NCI-H1417 treated with DMSO at 0.1 percent for 48 hours (cell line): ENCODE measurements around the gene ITGB3.
"Not testable (repeated sequence)": the region's sequence is repeated elsewhere in the genome, so short reads cannot be mapped to it uniquely, and the experiment has no call there.

ENCODE experiments used
- DNase-seq: peaks from one replicate; lab custom pipeline; 2025; lab: John Stamatoyannopoulos, UW

ITGB3 gene

DNA sequence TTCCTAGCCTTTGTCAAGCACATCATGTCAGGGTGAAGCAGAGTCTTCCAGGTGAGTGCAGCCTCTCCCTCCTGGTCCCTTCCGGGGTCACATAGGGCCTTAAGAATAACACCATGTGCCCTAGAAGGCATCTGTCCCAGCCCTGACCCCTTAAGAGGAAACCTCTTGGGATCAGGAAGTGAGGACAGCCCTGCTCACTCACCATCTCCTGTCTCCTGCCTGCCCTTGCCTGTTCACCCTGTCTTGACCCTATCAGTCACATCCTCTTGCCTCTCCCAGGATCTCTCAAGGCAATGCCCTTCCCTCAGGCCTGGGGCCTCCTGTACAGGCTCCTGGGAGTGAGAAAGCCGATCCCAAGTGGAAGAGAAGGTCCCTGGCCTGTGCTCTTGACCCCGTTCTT, 30.6 kb upstream of the ITGB3 start:
- no peak for DNase-seq

DNA sequence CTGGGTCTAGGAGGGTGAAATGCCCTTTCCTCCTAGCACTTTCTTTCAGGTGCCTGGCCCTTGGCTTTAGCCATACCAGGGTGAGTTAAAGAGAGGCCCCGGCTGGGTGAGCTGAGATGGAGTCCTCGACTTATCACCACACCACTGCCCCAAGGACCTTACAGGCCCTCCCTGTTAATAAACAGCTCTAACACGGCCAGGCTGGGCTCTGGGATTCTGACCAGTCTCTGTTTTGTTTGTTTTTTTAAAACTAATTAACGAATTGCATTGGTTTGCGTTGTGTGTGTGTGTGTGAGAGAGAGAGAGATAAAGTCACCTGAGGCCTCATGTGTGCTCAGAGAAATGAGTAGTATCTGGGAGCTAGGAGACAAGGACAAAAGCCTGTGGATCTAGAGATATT, 30.2 kb upstream of the ITGB3 start:
- DNase-seq, result no peak

DNA sequence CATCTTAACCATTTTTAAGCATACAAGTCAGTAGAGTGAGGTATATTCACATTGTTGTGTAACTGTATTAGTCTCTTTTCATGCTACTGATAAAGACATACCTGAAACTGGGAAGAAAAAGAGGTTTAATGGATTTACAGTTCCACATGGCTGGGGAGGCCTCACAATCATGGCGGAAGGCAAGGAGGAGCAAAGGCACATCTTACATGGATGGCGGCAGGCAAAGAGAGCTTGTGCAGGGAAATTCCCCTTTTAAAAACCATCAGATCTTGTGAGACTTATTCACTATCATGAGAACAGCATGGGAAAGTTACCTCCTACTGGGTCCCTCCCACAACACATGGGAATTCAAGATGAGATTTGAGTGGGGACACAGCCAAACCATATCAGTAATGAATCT, 29.6 kb upstream of the ITGB3 start:
- not testable (repeated sequence) for DNase-seq

DNA sequence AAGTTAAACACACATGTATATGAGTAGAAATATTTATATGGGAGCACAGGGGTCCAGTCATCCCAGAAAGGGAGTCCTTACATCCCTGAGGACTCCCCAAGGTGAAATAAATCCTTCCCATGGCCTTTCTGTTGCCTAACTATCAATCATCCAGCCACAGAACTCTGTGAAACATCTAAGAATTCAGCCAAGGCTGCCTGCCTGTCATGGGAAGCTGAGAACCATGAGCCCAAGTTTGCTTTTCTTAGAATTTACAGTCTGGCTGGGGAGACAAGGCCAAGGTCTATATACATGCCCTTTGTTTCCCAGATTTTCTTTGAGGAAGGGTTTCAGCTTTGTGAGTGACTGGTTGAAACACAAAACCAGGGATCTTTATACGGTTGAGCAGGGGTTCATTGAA, 28.7 kb upstream of the ITGB3 start:
- DNase-seq, result no peak

DNA sequence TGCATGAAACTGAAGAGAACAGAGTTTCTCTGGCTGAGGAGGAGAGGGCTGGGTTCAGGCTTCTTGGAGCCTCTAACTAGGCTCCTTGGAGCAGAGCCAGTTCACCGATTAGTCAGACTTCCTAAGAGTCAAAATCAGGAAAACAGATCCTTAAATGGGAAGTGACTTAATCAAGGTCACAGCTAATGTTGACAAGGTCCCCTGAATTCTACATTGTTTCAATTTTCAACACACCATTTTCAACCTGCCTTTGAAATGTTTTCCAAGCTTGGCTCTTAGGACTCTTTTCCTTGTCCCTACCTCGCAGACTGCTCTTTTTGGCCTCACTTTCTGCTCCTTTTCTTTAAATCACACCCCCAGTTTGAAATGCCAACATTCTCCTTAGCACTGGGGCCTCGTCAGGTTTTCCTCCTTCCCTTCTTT, 28.2 kb upstream of the ITGB3 start:
- DNase-seq, result no peak

DNA sequence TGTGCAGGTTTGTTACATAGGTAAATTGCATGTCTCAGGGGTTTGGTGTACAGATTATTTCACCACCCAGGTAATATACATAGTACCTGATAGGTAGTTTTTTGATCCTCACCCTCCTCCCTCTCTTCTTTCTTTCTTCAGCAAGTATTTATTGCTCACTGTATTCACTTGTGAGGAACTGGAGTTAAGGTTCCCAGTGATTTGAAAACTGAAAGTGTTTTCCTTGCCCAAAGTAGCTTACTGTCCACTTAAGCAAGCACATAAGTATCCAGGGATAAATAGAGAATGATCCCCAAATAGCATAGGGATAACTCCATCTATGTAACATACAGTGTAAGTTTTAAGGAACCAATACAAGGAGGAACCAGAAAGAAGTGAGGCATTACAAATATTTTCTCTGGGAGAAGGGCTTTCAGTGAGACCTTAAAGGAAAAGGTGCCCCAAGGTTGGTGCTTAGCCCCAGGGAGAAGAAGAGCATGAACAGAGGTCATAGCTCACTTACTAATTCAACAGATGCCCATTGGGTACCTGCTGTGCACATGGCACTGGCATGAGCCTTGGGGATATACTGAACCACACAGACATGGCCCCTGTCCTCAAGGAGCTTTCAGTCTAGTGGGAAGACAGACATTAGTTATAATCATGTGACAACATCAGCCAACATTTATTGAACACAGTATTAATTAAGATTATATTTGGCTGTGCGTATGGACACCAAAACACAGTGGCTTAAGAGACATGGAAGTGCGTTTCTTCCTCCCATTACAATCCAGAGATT, 27.5 kb upstream of the ITGB3 start:
- no peak for DNase-seq

DNA sequence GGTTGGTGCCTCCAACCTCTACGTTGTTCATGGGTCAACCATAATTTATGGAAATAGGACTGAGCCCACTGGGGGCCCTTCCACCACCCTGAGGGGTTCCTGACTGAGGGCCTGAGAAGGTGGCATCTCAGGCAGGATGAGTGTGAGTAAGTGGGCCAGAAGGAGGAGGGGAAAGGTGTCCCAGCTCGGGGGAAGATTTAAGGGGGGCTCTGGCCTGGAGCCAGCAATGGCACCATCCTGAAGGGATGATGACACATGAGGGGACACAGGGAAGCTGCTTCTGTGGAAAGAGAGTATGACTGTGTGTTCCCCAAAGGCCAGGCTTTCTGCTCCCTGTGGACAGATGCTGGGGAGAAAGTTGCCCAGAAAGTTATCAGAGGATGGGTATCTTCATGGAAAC, 25.8 kb upstream of the ITGB3 start:
- no peak for DNase-seq

DNA sequence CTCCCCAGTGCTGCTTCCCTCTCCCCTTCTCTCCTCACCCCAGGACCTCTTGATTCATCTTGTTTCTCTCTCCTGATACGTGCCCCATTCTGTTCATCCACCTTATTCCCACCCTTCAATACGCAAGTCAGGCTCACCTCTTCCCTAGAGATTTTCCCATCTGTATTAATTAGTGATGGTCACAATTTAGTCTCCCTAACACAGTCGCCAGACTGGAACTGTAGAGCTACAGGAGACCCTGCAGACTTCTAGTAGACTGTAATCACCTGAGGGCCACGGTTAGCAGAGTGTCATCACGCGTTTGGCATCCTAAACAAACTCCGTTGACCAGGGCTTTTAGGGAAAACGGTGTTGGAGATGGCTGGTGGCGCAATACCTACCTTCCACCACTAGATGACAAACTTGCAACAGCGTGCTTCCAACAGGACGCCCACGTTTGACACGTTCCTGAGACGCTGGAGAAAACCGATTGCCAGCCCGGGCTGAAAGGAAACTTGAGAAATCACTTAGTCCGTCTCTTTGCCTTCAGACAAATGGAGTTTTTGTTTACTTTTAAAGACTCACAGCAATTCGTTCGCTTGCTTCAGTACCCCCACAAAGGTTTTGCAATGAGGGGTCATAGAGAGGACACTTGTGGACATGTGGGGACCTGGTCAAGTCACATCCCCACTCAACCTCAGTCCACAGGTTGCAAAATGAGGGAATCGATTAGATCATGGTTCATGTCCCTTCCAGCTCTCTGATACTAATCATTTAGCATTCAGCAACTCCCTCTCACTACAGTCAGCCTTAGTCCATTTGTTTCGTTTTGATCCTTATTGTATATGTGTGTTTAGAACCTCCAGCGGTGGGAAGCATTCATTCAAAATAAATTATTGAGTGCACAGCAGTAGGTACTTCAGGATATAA, 23.8 kb upstream of the ITGB3 start:
- peak; percentile 39 for DNase-seq

DNA sequence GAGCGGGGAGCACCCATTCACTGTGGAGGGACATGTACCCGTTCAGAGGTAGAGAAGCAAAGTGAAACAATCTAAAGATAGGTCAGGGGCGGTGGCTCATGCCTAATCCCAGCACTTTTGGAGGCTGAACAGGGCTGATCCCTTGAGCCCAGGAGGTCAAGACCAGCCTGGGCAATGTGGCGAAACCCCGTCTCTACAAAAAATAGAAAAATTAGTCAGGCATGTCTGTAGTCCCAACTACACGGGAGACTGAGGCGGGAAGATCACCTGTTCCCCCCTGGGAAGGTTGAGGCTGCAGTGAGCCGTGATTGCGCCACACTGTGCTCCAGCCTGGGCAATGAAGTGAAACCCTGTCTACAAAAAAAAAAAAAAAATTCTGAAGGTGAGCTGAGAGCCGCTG, 22.8 kb upstream of the ITGB3 start:
- DNase-seq, result no peak

DNA sequence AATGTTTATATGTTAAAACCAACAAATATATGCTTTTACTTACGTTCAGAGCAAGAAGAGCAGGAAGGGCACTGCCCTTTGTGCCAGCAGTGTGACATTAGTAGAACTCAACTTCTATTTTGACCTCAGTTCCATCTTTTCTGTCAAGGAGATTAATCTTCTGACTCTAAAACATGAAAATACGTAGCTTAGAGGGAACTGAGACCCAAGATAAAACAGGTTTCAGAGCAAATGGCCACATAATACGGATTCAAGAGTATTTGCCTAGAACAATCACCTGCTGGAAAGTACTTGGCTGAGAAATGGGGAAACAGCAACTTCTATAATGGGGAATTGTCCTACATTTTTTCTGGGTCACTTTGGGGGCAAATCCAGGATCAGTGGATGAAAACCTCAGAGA, 22.3 kb upstream of the ITGB3 start:
- no peak for DNase-seq

DNA sequence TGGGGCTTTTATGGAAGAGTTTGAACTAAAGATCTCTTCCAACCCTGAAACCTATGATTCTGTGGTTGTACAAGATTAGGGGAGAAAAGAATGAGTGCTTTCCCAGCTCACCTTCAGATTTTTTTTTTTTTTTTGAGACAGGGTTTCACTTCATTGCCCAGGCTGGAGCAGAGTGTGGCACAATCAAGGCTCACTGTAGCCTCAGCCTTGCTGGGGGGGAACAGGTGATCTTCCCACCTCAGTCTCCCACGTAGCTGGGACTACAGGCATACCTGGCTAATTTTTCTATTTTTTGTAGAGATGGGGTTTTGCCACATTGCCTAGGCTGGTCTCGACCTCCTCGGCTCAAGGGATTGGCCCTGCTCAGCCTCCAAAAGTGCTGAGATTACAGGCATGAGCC, 21.8 kb upstream of the ITGB3 start:
- DNase-seq, result no peak

DNA sequence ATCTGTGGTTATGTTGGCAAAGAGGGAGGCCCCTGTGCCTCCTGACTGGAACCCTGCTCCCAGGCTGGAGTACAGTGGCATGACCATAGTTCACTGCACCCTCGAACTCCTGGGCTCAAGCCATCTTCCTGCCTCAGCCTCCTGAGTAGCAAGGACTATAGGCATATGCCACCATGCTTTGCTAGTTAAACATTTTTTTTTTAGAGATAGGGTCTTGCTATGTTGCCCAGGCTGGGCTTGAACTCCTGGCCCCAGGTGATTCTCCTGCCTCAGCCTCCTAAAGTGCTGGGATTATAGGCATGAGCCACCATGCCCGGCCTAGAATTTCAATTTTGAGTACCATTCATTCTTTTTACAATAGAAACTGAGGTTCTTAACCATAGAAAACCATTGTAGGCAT, 21.2 kb upstream of the ITGB3 start:
- no peak for DNase-seq

DNA sequence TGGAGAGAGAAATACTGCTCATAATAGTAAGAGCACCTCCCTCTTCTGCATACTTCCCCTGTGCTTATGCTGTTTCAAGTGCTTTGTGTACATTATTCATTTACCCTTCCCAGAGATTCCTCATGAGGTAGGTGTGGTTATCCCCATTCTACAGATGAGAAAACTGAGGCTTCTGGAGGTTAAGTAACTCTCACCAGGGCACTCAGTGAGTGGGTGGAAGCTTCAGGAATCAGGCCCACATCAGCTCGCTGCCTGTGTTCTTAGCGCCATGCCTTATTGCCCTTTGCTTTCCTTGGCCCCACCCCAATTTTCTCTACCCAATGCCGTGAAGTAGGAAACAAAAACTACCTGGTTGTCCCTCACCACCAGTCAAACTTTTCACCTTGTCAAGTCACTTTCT, 18.1 kb upstream of the ITGB3 start:
- no peak for DNase-seq

DNA sequence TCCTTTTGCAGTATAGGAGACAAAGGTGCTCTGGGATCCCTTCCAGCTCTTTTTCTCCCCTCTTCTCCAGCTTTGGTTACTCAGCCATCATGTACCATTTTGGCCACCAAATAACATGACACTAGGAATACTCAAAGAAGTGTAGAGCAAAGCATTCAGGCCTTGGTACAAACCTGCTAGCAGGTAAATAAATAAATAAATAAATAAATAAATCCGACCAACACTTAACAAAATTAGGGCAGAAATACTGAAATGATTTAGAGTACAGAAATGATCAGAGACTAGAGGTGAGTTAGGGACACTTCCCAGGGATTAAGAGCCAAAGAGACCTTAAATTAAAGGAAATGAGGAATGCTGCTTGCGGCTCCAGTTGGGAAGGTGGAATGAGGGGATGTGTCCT, 17.7 kb upstream of the ITGB3 start:
- no peak for DNase-seq

DNA sequence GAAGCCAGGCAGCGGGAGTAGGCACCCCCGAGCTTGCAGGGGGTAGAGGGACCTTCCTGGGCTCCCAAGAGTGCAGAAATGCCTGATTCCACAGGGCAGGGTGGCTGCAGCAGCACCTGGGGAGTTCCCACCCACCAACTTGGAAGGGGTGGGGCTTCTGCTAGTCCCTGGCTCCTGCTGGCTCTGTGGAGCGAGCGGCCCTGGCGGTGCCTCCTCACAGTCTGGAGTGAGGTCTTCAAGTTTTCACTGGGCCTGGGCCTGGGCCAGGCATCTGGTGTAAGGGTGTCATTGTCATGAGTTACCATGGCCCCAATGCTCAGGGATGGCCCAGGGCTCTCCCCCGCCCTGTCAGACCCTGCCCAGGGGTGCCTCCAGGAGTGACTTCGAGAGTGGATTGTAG, 15.8 kb upstream of the ITGB3 start:
- no peak for DNase-seq

DNA sequence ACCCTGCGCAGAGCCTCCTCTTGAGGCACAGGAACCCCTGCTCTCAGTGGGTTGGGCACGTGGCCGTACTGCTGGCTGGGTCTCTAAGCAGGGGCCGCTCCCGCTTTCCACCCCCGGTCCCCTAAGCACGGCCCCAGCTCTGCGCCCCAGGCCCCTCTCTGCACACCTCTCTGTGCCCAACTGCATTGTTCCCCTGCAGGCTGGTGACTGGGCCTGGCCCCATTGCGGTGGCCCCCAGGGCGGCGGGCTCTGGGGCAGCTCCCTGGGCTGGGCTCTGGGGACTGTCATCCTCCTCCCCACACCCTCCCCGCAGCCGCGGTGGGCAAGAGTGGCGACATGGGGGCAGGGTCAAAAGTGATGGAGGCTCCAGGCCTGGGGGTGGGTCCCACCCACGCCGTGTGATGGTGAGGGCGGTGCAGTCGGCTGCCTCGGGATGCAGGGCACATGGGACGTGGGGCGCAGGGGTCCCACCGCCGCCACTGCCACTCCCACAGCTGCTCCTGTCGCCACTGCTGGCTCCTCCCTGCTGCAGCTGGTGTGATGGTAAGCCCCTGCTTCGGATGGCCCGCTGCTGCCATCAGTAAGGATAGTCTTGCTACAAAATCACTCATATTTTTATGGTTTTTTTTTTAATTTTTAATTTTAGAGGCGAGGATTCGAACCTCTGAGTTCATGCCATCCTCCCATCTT, 15.2 kb upstream of the ITGB3 start:
- no peak for DNase-seq

DNA sequence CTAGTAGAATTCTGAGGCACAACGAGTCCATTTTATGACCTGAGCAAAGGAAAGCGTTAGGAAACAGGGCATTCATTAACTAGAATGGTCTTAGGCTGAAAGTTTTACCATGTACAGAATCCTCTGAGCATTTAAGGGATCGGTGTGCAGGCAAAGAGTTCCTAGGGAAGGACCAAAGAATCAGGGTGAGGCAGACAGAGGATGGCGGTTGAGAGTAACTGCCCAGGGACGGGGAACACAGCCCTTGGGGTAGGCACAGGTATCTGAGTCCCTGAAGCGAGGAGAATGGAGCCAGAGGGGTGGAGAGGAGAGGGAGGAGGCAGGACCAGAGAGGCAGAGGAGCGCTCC, 14.0 kb upstream of the ITGB3 start:
- no peak for DNase-seq

DNA sequence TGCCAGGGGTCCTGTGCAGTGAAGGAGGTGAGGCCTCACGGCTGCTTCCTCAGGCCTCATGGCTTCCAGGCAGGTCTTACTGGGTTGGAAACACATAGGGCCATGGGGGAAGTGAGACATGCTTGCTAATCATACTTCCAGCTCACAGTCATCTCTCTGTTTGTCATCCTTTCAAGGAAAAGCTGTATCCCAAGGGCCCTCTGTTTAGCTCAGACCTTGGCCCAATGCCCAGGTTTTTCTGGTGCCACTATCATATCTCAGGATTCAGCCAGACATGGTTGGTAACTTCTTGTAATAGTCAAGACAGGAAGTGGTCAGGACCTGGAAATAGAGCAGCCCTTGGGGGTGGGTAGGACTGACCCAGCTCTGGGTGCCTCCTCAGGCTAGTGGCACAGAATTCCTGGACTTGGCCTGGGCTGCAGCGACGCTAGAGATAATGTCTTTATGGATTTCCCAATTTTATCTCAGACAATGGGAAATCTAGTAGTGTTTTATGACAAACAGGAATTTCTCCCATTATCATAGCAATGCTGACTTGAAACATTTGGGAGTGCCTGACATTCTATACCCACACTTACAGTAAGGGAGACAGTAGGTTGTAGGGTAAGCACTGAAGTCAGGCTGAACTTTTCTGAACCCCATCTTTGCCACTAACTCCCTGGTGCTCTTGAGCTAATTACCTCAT, 13.5 kb upstream of the ITGB3 start:
- DNase-seq, result no peak

DNA sequence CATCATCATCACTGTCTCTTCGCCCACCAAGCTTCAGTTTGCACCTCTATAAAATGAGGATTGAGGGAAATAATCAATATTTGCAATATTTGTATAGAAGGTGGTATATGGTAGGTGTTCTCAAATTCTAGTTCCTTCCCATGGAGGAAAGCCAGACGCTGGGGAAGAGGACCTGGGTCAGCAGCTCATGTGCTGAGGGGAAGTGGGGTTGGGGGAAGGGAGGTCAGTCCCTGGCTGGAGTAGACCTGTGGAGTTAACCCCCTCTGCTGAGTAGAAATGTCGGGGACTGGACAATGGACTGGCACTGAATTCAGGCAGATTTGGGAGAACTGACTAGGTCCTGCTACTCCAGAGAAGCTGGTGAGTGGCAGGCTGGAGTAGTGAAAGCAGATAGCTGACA, 12.8 kb upstream of the ITGB3 start:
- no peak for DNase-seq

DNA sequence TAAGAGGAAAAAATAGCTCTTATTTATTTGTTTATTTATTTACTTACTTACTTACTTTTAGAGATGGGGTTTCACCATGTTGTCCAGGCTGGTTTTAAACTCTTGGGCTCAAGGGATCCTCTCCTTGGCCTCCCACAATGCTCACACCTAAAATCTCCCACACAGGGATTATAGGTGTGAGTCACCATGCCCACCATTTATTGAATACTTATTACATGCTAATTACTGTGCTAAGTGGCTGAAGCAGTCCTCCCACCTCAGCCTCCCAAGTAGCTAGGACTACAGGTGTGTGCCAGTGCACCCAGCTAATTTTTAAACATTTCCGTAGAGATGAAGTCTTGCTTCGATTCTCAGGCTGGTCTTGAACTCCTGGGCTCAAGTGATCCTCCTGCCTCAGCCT, 11.0 kb upstream of the ITGB3 start:
- DNase-seq, result no peak

DNA sequence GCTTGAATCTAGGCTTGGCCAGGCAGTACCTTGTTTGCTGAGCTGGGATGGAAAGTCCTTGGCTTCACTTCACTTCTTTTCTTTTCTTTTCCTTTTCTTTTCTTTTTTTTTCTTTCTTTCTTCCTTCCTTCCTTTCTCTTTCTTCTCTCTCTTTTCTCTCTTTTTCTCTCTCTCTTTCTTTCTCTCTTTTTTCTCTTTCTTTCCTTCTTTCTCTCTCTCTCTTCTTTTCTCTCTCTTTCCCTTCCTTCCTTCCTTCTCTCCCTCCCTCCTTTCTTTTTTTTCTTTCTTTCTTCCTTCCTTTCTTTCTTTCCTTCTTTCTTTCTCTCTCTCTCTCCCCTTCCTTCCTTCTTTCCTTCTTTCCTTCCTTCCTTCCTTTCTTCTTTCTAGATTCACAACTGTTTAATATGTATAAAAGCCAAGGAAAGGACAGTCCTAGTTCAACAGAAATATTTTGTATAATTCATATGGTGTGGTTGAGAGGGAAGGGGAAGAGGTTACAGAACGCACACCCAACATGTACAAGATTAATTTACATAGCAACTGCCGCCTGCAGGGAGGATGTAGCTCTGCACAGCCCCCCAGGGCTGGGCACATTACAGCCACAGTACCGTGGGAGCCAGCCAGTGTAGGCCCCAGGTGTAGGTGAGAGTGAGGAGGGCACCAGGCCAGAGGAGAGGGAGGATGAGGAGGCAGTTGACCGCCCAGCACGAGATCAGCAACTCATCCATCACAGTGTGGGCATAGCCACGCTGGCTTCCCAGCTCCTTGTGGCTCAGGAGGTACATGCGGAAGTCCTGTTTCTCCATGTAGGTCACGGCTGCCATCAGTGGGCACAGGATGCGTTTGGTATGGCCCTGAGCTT, 9.7 kb upstream of the ITGB3 start:
- no peak for DNase-seq
